ENCODE results near the gene KRTAP16-1. TPM values are rescaled to one million over a fixed set of nuclear protein-coding genes. Genes with fewer than 3 reads are reported as not detected.
A peak's percentile ranks its signal among the peaks of the same experiment; 100 is the strongest.

Gene KRTAP16-1
- total RNA-seq, 2 donors from 2014 or later: not detected

GRCh38 chr17:41333836-41334235, 24.7 kb upstream of the KRTAP16-1 start:
- no peak for TF ChIP-seq CTCF (IDR thresholded peaks at IDR 0.05)
- Histone ChIP-seq H3K4me1 (no peaks in the 10 kb centered on the region), H3K9me3 (no peaks in the 10 kb centered on the region), H3K9ac (ENCODE audit: low read depth in 2 of 2, low read length in 2 of 2) (no peak overlapping the region), H3K27ac (no peak overlapping the region), H3K27me3 (no peaks in the 10 kb centered on the region), H3K4me3 (no peak overlapping the region), H3K36me3 (no peaks in the 10 kb centered on the region)
- DNase-seq: no peak
- intact Hi-C loops (cut with DNase I): no loop called here

- H3K27me3 ChIP-seq: no peaks in the 10 kb centered on the region
- H3K36me3 ChIP-seq: no peaks in the 10 kb centered on the region
- intact Hi-C loops (cut with DNase I): no loop called here
- H3K4me1 ChIP-seq: no peaks in the 10 kb centered on the region
- no peak for TF ChIP-seq CTCF (IDR thresholded peaks at IDR 0.05)
- H3K9me3 ChIP-seq: no peaks in the 10 kb centered on the region
- DNase-seq: no peak
- H3K27ac ChIP-seq: no peak overlapping the region
- H3K9ac ChIP-seq (ENCODE audit: low read depth in 2 of 2, low read length in 2 of 2): no peak overlapping the region
- no peak overlapping the region for H3K4me3 ChIP-seq
Measured at GRCh38 chr17:41333098-41333497, 24.0 kb upstream of the KRTAP16-1 start.

- no peak for TF ChIP-seq CTCF (IDR thresholded peaks at IDR 0.05)
- intact Hi-C loops (cut with DNase I): no loop called here
Measured at GRCh38 chr17:41332239-41332638, 23.1 kb upstream of the KRTAP16-1 start.

GRCh38 chr17:41331606-41332005, 22.5 kb upstream of the KRTAP16-1 start:
- no peak for TF ChIP-seq CTCF (IDR thresholded peaks at IDR 0.05)
- H3K9ac ChIP-seq (ENCODE audit: low read depth in 2 of 2, low read length in 2 of 2): no peak overlapping the region
- intact Hi-C loops (cut with DNase I): no loop called here
- no peaks in the 10 kb centered on the region for H3K4me1 ChIP-seq
- H3K9me3 ChIP-seq: no peaks in the 10 kb centered on the region
- H3K27me3 ChIP-seq: no peaks in the 10 kb centered on the region
- no peak overlapping the region for H3K27ac ChIP-seq
- H3K4me3 ChIP-seq: no peak overlapping the region
- no peaks in the 10 kb centered on the region for H3K36me3 ChIP-seq
- DNase-seq: no peak

More at GRCh38 chr17:41332239-41332638, 23.1 kb upstream of the KRTAP16-1 start:
- Histone ChIP-seq H3K9ac (ENCODE audit: low read depth in 2 of 2, low read length in 2 of 2) (no peak overlapping the region), H3K27ac (no peak overlapping the region), H3K36me3 (no peaks in the 10 kb centered on the region), H3K27me3 (no peaks in the 10 kb centered on the region), H3K4me1 (no peaks in the 10 kb centered on the region), H3K4me3 (no peak overlapping the region), H3K9me3 (no peaks in the 10 kb centered on the region)
- DNase-seq: no peak

- Histone ChIP-seq H3K27me3 (no peaks in the 10 kb centered on the region), H3K9ac (ENCODE audit: low read depth in 2 of 2, low read length in 2 of 2) (no peak overlapping the region), H3K27ac (no peak overlapping the region), H3K9me3 (no peaks in the 10 kb centered on the region), H3K36me3 (no peaks in the 10 kb centered on the region), H3K4me1 (no peaks in the 10 kb centered on the region), H3K4me3 (no peak overlapping the region)
- intact Hi-C loops (cut with DNase I): loop anchor here (10.0 kb wide), 2 partner anchors 315 to 475 kb away; no protein-coding TSS in a partner anchor
- TF ChIP-seq CTCF (IDR thresholded peaks at IDR 0.05): peak; percentile 50
- peak; percentile 47 for DNase-seq
Measured at GRCh38 chr17:41329279-41329948, 20.3 kb upstream of the KRTAP16-1 start.

Data from colonic mucosa (tissue), 4 donors.